AML-193 (cell line): ENCODE results near the gene CTDSPL.

Source experiments
- DNase-seq, 2 experiments: peaks; one replicate each; lab custom pipeline; 2025; lab: John Stamatoyannopoulos, UW

Gene CTDSPL

GRCh38 chr3:37891227-37891626 lies 29.5 kb downstream of the CTDSPL start:
- DNase-seq = no peak

GRCh38 chr3:37892927-37893600 lies 31.4 kb downstream of the CTDSPL start:
- DNase-seq = no peak

DNA sequence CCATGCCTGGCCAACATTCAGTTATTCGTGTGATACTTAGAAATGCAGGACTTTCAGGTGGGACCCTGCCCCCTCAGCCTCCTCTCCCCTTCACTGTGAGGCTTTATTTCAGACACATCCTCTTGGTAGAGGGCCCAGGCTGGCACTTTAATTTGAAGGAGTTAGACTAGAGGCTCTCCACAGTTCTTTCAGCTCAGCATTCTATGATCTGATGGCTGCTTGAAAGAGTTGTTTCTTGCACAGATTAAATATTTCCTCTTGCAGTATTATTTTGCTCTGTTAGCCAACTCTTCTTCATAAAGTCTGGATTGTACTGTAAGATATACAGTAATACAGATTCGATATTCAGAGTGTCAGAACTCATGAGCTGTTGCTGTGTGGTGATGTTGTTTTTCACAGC lies 35.1 kb downstream of the CTDSPL start:
- DNase-seq = no peak

GRCh38 chr3:37897763-37898162 lies 36.1 kb downstream of the CTDSPL start:
- no peak for DNase-seq

- DNase-seq = no peak
Measured at GRCh38 chr3:37898424-37898823, 36.7 kb downstream of the CTDSPL start.

GRCh38 chr3:37899101-37899707 lies 37.5 kb downstream of the CTDSPL start:
- DNase-seq = no peak

- DNase-seq = no peak
Measured at GRCh38 chr3:37899711-37900306, 38.1 kb downstream of the CTDSPL start.

DNA sequence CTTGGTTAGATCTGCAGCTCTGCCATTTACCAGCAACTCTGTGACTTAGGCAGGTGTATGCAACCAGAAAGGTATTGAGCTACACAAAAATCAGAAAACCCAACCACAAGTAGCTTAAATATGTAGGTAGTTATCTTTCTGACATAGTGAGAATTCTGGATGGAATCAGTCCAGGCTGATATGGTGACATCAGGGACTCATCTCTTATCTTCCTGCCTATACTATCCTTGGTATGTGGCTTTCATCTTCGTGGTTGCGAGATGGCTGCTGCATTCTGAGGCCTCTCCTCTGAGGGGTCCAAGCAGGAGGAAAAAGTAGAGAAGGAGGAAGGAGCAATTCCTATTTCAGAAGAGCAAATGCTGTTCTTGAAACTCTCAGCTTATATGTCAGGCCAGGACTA lies 40.0 kb downstream of the CTDSPL start:
- DNase-seq = no peak

DNA sequence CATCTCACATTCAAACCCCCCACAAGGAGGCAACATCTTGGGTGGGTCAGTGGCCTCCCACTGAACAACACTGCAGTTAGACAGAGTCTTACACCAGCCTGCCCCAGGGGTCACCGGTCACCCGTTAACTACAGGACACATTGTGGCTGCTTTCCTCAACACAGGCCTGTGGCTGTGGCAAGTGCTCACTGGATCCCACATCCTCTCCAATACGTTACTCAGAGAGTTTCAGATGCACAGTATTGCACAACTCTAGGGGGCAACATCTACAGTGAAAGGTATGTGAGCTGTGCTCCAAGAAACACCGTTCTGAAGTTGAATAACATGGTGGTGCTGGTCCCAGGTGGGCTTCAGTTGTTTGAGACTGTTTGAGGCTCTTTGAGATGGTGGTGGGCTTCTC lies 41.0 kb downstream of the CTDSPL start:
- DNase-seq = no peak

GRCh38 chr3:37903320-37903719 lies 41.6 kb downstream of the CTDSPL start:
- DNase-seq = no peak

DNA sequence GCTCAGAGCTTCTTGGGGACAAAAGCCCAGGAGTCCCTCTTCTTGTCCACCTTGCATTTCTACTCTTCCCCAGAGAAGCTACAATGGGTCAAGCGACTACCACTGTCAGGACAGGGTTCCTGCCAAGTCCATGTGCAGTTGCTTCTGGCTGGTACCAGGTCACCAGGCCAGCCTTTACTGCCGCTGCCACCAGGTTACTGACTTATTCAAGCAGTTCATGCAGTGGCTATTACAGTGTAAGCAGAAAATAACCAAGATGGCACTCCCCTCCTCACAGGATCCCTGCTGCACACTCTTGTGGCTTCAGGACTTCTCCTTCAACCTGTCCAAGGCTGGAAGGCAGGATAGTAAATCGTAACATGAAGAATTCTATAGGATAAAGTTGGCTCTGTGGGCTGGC lies 42.1 kb downstream of the CTDSPL start:
- no peak for DNase-seq

DNA sequence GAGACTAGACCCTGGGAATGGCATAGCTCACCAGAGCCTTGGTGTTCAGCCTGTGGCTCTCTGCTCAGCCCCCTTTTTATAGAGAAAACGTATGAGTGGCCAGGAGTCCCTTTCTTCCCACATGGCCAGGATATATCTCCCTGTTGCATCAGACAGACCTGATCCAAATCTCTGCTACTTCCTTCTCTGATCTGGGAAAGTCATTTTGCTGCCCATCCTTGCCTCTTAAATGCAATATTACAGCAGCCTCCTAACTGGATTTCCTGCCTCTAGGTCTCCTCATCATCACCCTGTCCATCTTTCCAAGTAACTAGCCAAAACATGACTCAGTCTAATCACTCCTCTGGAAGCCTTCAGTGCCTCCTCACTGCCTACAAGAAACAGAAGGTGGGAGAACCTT lies 42.9 kb downstream of the CTDSPL start:
- no peak for DNase-seq

GRCh38 chr3:37905346-37905745 lies 43.7 kb downstream of the CTDSPL start:
- DNase-seq = no peak

DNA sequence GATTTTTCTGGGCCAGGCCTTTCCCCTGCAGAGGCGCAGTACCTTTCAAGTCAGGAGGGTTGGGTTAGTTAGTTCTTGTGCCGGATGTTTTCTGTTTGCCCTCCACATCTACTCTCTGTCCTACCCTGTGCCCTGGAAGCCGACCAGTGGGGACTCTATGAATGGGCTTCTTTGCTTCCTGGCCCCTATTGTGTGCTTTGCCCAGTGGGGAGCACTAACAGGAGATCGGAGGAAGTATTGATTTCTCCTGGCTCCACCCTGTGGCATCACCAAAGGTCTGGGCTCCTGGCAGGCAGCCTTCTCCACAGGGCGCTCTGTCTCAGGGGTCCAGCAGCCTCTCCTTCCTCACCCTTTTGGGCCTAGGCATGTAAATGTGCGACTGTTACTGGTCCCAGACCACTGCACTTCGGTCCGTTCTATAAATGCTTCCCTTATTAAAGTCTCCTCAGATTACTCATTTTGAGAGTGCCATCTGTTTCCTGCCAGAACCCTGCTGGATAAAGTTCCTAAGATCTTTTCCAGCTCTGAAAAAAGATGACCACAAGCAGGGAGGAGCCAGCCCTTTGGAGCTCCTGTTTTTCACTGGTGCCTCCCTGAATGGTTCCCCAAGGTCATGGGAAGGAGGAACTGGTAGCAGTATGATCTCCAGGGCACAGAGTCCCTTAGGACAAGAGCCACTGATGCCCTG lies 44.5 kb downstream of the CTDSPL start:
- no peak for DNase-seq

DNA sequence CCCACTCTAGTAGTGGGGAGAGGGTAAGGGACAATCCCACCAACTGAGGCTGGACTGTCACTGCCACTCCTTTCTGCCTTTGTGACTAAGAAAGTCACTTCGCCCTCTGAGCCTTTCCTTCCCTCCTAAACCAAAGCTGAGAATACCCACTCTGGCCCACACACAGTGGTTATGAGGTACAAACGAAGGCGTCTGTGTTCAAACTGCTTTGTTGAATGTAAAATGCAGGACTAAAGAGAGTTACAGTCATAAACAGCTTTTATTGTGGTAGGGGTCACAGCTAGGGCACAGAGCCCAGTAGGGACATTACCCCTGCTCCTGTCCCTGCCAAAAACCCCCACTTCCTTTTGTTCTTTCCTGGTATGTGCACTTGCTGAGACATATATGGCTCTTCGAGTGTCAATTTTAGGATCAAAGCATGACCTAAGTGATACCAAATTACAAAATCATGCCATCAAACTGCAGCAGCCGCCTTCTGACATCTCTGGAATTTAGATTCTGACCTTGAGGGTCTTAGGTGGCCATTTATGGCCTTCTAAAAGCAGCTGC lies 45.1 kb downstream of the CTDSPL start:
- no peak for DNase-seq

DNA sequence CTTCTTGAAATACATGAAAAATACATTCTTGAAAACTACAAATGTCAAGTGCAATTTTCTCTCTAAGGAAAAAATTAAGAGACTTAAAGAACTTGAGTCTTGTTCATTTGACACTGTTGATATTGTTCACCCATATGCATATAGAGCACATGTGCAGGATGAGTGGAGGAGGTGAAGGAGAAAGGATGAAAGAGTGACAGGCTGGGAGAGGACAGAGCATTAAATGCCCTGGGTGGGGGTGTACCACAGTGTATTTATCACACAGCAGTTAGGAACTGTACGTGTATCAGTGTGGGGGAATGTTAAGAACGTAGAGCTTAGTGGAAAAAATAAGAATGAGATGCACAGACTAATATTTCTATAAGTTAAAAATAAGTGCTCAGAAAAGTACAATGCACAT lies 45.7 kb downstream of the CTDSPL start:
- no peak for DNase-seq

DNA sequence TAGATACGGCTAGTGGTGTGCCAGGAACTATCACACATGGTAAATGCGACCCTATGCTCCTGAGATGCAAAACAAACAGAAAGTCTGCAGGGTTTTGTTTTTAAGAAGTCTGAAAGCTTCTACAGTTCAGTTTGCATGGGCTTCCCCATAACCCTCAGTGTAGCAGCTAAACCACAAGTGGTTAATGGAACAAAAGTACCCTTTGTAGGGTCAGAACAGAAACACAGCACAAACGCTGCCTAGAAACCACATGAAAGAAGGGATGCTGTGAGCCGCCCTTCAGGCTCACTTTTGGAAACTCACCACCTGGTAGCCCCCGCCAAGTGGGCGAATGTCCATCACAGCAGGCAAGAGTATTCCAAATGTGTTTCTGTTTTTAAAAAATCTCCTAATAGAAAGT lies 46.2 kb downstream of the CTDSPL start:
- no peak for DNase-seq

DNA sequence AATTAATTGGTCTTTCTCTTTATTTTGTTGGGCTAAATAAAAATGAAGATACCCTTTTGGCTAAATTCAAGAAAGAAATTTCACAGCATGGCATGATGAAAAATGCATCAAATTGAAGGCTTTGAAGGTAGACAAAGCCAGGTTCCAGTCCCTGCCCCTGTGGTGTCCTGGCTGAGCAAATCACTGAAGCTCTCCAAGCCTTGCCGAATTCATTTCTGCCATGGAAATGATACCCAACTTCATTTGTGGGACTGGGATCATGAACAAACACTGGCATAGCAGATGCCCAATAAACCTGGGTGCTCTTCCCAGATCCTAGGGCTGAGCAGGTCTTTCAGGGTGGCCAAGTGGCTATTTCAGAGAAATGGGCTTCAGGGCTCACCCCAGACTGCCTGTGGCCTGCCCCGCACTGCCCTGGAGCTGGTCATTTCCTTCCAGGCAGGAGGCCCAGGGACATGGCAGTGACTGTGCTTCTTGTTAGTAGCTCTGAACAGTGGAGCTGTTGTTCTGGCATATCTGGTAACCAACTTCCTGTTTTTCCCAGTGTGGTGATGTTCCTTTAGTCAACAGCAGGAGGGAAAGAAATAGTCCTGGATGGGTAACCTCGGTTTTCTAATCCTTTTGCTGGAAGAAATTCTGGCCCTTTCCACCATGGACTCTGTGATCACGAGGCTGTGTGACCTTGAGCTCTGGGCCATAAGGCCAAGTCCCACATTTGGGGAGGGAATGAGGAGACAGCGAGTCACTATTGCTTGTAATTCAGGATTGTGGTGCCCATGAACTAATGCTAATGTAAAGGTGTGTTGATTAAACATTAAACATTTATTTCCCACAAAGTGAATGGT lies 47.6 kb downstream of the CTDSPL start:
- DNase-seq = no peak

DNA sequence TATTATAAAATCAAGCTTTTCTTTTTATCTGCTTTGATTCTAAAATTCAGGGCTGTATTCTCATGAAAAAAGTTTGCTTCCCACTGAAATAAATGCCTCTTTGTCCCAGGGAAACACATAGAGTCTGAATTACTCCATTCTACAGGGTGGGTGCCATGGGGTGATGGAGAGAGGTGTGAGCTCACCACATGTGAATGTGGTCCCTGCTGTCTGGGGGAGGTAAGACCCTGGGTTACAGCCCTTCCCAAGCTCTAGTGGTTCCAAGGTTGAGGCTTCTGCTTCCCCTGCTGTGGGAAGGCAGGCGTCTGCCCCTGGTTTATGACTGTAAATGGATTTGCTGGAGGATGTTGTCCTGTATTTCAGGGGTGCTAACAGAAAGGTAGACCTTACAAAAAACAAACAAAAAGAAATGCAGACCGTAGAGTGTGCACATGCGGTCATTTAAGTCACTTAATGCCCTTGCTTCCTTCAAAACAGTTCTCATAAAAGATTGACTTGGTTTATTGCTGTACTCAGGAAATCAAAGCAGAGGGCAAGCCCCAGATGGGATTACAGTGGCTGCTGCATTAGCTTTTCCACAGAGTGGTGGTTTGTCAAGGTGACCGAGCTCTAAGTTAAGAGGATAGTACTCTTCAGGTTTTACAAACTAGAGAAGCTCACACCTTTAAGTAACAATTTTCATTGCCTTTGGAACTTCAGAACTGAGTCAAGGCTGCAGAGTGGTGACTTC lies 49.2 kb downstream of the CTDSPL start:
- no peak for DNase-seq

- DNase-seq = no peak
Measured at GRCh38 chr3:37912052-37912733, 50.5 kb downstream of the CTDSPL start.

DNA sequence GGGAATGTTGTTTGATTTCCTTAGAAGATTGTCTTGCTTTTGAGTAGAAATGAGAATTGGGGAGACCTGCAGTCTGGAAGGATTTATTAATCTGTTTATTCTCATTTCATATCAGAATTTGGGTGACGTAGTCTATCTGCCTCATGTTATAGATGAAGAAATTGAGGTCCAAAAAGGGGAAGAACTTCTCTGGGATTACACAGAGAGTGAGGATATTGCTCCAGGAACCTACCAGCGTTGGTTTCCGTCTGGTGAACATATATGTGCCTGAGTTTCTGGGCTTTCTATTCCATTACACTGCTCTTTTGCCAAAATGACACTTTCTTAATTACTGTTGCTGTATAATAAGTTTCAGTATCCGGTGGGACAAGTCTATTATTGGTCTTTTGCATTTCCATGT lies 51.8 kb downstream of the CTDSPL start:
- no peak for DNase-seq
